Right lobe of liver (tissue), 6 donors: Measurements from ENCODE around the gene IL1RAP. TPM values are rescaled to one million over a fixed set of nuclear protein-coding genes. Genes with fewer than 3 reads are reported as not detected.
A peak's percentile ranks its signal among the peaks of the same experiment; 100 is the strongest.

ENCODE experiments used
- ATAC-seq, 4 donors: fragments of 200-7000 bp; cut with Tn5 transposase; one replicate each; pipeline ENCODE4 v1.9.1; 2020; ENCODE audit warnings: mild to moderate bottlenecking in 4 of 4, moderate library complexity in 4 of 4
- DNase-seq, 3 donors: peaks; one replicate each; pipeline ENCODE4 v3.0.0-alpha.2; 2020
- H3K27ac ChIP-seq, 3 donors: fragments of 200-600 bp; one replicate each; pipeline ENCODE4 v1.8.0; 2022
- H3K27me3 ChIP-seq, 2 donors: fragments of 200-600 bp; one replicate each; pipeline ENCODE4 v1.8.0; 2022
- H3K36me3 ChIP-seq, 4 donors: fragments of 200-600 bp; sonication (generic) in 1 of 4; one replicate each; pipeline versions ENCODE4 v1.5.1 to v1.8.0; 2017 to 2022; ENCODE audit warnings: control low read depth in 1 of 4
- H3K4me1 ChIP-seq, 4 donors: fragments of 200-600 bp; sonication (generic) in 1 of 4; one replicate each; pipeline versions ENCODE4 v1.5.1 to v1.8.0; 2017 to 2022; ENCODE audit warnings: control low read depth in 1 of 4
- H3K4me3 ChIP-seq, 3 donors: fragments of 200-600 bp; one replicate each; pipeline ENCODE4 v1.8.0; 2022
- H3K9me3 ChIP-seq, 4 donors: fragments of 200-600 bp; sonication (generic) in 1 of 4; one replicate each; pipeline versions ENCODE4 v1.5.1 to v1.8.0; 2017 to 2022; ENCODE audit warnings: control low read depth in 1 of 4
- POLR2A ChIP-seq: fragments of 450-650 bp; IDR thresholded peaks from one replicate; pipeline ENCODE4 v1.6.1; 2017; ENCODE audit warnings: antibody characterized with exemption, mild to moderate bottlenecking
- WGBS: methylation state at CpG from one replicate; pipeline ENCODE4 v1.1.6; 2018; ENCODE audit warnings: low coverage, low lambda C conversion rate; ENCODE audit not compliant: insufficient coverage; ENCODE audit errors: missing lambda C conversion rate; 5-methylcytosine and 5-hydroxymethylcytosine counted together
- intact Hi-C, 2 donors: fragments of 100-400 bp; cut with DNase I; formaldehyde crosslinking; loops; one replicate each; pipeline versions ENCODE4 v1.11.2 to v1.14.1; 2022
- total RNA-seq, 6 experiments: library from RNA; depleted of rRNA in 2 of 6; stranded (reverse); fragments of >200 nt in 2 of 6; fragmentation: NEBNext Ultra II Directional in 3 of 6; extraction: Animal tissue kit (Norgen Biotek cat#: 25700) in 3 of 6; gene quantifications; one replicate each; pipeline versions ENCODE4 v1.1.0 to v1.2.4, GENCODE V29; 2016 to 2023
- TF ChIP-seq, protein P1 (sequence below), 4 donors: fragments of 200-600 bp in 3 of 4; fragments of 450-650 bp in 1 of 4; IDR thresholded peaks; one replicate each; pipeline versions ENCODE4 v1.5.1 to v1.8.0; 2016 to 2022; ENCODE audit warnings: antibody characterized with exemption in 4 of 4, mild to moderate bottlenecking in 2 of 4
- donor health status: DM: no; HTN: yes; CAD: no.
- donor health status: DM: no; HTN: no; CAD: no.
- donor health status: DM: no; HTN: no; CAD: no.
- donor health status: DM: no; HTN: yes; CAD: no.
- donor health status: DM: no; HTN: yes; CAD: no.

The IL1RAP gene
- total RNA-seq, 6 experiments from 2014 or later = 44.6 to 142 (median 60.5) TPM

DNA sequence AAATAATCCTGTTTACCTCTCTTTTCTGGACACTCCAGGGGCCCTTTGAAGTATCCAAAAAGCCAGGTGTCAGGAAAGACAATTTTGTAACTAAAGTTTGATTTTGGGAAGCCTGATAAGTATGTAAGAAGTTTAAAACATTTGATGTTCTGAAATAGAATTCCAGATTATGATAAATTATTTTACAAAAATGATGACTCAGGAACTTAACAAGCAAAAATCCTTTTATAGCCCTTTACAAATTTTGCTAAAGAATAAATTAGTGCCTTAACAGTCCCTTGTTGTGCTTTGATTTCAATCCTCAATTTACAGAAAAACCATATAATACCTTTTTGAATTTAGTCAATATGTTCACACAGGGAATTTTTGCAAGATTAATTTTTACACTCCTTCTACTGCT, 38.1 kb downstream of the IL1RAP start:
- no peaks in the 10 kb centered on the region for H3K27me3 ChIP-seq
- H3K4me3 ChIP-seq = no peak overlapping the region
- peak overlapping the region in 1 of 3 donors; percentile 6 for H3K27ac ChIP-seq
- intact Hi-C loops = no loop called here
- ATAC-seq = no peak
- no peak for DNase-seq
- no peaks in the 10 kb centered on the region for H3K9me3 ChIP-seq
- peaks cover 0 to 67% (median 25%) of the 10 kb centered on the region in 4 donors for H3K4me1 ChIP-seq
- TF ChIP-seq, protein P1, sequence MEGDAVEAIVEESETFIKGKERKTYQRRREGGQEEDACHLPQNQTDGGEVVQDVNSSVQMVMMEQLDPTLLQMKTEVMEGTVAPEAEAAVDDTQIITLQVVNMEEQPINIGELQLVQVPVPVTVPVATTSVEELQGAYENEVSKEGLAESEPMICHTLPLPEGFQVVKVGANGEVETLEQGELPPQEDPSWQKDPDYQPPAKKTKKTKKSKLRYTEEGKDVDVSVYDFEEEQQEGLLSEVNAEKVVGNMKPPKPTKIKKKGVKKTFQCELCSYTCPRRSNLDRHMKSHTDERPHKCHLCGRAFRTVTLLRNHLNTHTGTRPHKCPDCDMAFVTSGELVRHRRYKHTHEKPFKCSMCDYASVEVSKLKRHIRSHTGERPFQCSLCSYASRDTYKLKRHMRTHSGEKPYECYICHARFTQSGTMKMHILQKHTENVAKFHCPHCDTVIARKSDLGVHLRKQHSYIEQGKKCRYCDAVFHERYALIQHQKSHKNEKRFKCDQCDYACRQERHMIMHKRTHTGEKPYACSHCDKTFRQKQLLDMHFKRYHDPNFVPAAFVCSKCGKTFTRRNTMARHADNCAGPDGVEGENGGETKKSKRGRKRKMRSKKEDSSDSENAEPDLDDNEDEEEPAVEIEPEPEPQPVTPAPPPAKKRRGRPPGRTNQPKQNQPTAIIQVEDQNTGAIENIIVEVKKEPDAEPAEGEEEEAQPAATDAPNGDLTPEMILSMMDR (IDR thresholded peaks at IDR 0.05) = no peak
- no peak for TF ChIP-seq POLR2A
- no peaks in the 10 kb centered on the region for H3K36me3 ChIP-seq

DNA sequence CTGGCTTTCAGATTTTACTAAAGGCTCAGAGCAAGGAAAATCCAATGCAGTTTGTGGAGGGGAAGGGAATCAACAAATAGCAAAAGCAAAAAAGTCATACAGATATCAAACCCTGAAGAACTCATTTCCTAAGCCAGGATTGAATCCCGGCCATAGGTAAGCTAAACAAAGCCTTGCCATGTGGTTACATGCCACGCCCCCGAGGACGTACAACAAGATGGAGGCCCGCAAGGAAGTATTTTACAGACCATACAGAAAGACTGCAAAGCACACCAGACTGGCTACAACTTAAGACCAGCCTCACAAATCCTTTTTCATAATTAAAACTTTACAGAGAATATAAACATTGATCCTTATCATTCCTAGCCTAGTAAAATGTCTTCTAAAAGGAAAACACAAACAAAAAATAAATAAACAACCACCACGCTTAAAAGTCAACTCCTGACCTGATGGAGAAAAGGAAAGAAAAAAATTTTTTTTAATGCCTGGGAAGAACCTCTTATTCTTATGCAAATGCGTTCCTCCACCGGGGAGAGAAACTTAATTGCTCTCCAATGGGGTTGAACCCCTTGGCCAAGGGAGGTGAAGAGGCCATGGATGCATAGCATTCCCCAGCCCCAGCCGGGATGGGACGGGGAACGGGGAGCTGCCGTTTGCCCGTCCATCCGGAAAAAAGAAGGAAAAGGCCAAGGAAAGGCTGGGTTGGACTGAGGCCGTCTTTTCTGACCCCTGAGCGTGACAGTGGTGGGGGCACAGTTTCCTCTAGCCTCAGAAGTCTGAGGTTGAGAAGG, 39.3 kb downstream of the IL1RAP start:
- Histone ChIP-seq H3K27ac (no peak overlapping the region), H3K36me3 (no peaks in the 10 kb centered on the region), H3K4me1 (peaks cover 0 to 67% (median 20%) of the 10 kb centered on the region in 4 donors), H3K9me3 (no peaks in the 10 kb centered on the region), H3K4me3 (no peak overlapping the region), H3K27me3 (no peaks in the 10 kb centered on the region)
- TF ChIP-seq POLR2A = no peak
- TF ChIP-seq, protein P1 (IDR thresholded peaks at IDR 0.05) = no peak
- DNase-seq (no peak), ATAC-seq (no peak)
- 90% methylated on average over 9 of the region's 16 CpGs for WGBS
- intact Hi-C loops = no loop called here

GRCh38 chr3:190554197-190554596, 40.3 kb downstream of the IL1RAP start:
- 100% methylated on average over 3 of the region's 6 CpGs for WGBS
- no peaks in the 10 kb centered on the region for H3K9me3 ChIP-seq
- TF ChIP-seq POLR2A = no peak
- H3K4me1 ChIP-seq = peaks cover 0 to 67% (median 16%) of the 10 kb centered on the region in 4 donors
- DNase-seq = no peak
- no peaks in the 10 kb centered on the region for H3K36me3 ChIP-seq
- intact Hi-C loops = no loop called here
- no peaks in the 10 kb centered on the region for H3K27me3 ChIP-seq
- peak in 3 of 4 donors; percentile 15 to 36 (median 21) for ATAC-seq
- H3K27ac ChIP-seq = no peak overlapping the region
- H3K4me3 ChIP-seq = no peak overlapping the region

DNA sequence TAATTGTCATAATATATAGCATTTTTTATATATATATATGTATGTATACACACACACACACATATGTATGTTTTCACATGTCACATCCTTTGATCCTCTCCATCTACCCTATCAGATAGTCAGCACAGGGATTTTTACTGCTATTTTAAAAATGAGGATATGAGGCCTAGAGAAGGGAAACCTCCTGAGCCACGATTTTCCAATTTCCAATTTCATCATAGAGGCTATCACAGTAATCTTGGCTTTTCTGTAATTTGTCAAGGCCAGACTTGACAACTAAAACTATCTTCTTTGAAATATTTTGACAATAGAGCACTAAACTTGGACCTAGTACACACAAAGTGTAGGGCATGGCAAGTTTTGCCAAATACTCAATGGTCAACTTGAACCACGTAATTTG, 42.5 kb downstream of the IL1RAP start:
- no peak for TF ChIP-seq POLR2A
- TF ChIP-seq, protein P1 (IDR thresholded peaks at IDR 0.05) = no peak
- Histone ChIP-seq H3K36me3 (no peaks in the 10 kb centered on the region), H3K27ac (peak overlapping the region; percentile 2 to 84 (median 78)), H3K4me1 (peaks cover 0 to 45% (median 8%) of the 10 kb centered on the region in 4 donors), H3K27me3 (no peaks in the 10 kb centered on the region), H3K9me3 (no peaks in the 10 kb centered on the region), H3K4me3 (no peak overlapping the region)
- ATAC-seq (no peak), DNase-seq (no peak)
- WGBS = 48% methylated on average over 2 of the region's 2 CpGs
- intact Hi-C loops = no loop called here

DNA sequence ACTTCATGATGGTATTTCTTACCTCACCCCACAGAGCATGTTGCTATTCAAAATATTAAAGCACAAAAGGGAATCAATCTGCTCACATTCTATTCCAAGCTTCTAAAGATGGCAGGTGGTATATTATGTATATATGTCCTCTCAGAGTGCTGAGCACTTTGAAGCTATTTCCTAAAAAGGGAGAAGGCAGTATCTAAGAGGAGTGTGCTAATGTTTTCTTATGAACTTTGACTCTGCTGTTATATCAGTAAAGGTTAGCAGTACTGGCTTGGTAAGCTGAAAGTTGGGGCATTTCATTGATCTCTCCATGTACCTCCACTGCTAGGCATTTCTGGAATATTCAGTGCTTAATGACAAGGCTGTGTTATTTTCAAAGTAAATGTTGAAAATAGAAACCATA, 43.4 kb downstream of the IL1RAP start:
- DNase-seq = no peak
- ATAC-seq = peak; percentile 74 to 91 (median 86)
- Histone ChIP-seq H3K4me3 (no peak overlapping the region), H3K27me3 (no peaks in the 10 kb centered on the region), H3K9me3 (no peaks in the 10 kb centered on the region), H3K4me1 (peaks cover 0 to 43% (median 8%) of the 10 kb centered on the region in 4 donors), H3K36me3 (no peaks in the 10 kb centered on the region), H3K27ac (peak overlapping the region; percentile 2 to 84 (median 78))
- TF ChIP-seq, protein P1 (IDR thresholded peaks at IDR 0.05) = no peak
- TF ChIP-seq POLR2A = no peak
- intact Hi-C loops = no loop called here
